IPS-18c (cell line): ENCODE results near the gene NT5M.
"Not testable (repeated sequence)": the region's sequence is repeated elsewhere in the genome, so short reads cannot be mapped to it uniquely, and the experiment has no call there.

ENCODE experiments used
- H3K4me3 ChIP-seq: 2 replicates; pipeline ENCODE4 v1.7.0; 2013; ENCODE audit warnings: low read depth, mild to moderate bottlenecking, low read length, moderate library complexity; ENCODE audit not compliant: insufficient read depth
- H3K9me3 ChIP-seq: one replicate; pipeline ENCODE4 v1.6.1; 2013; ENCODE audit warnings: mild to moderate bottlenecking, low read length, moderate library complexity; ENCODE audit not compliant: control insufficient read depth, insufficient read depth

NT5M gene

GRCh38 chr17:17297217-17297616, 6.0 kb upstream of the NT5M start:
- Histone ChIP-seq H3K9me3 (no peaks in the 10 kb centered on the region), H3K4me3 (no peak overlapping the region)

GRCh38 chr17:17298108-17298507, 5.1 kb upstream of the NT5M start:
- Histone ChIP-seq H3K4me3 (no peak overlapping the region), H3K9me3 (no peaks in the 10 kb centered on the region)

GRCh38 chr17:17300624-17301568, 2.3 kb upstream of the NT5M start:
- H3K9me3 ChIP-seq: no peaks in the 10 kb centered on the region
- peak overlapping the region; percentile 89 for H3K4me3 ChIP-seq

- H3K9me3 ChIP-seq: not testable (repeated sequence)
- H3K4me3 ChIP-seq: peak overlapping the region; percentile 41; the same call in 1 of the 2 replicates
Observed at GRCh38 chr17:17301659-17302058, 1.5 kb upstream of the NT5M start.

GRCh38 chr17:17303847-17304490, 796 bp downstream of the NT5M start:
- Histone ChIP-seq H3K9me3 (peaks cover 2% of the 10 kb centered on the region), H3K4me3 (peak overlapping the region; percentile 65)

GRCh38 chr17:17304521-17304985, 1.4 kb downstream of the NT5M start:
- H3K9me3 ChIP-seq: peaks cover 2% of the 10 kb centered on the region
- no peak overlapping the region for H3K4me3 ChIP-seq

GRCh38 chr17:17305281-17305801, 2.2 kb downstream of the NT5M start:
- Histone ChIP-seq H3K4me3 (no peak overlapping the region), H3K9me3 (peaks cover 2% of the 10 kb centered on the region)

- peaks cover 2% of the 10 kb centered on the region for H3K9me3 ChIP-seq
- H3K4me3 ChIP-seq: no peak overlapping the region
Observed at GRCh38 chr17:17309356-17309755, 6.2 kb downstream of the NT5M start.

GRCh38 chr17:17313350-17313991, 10.3 kb downstream of the NT5M start:
- H3K9me3 ChIP-seq: no peaks in the 10 kb centered on the region
- H3K4me3 ChIP-seq: no peak overlapping the region

- Histone ChIP-seq H3K9me3 (no peaks in the 10 kb centered on the region), H3K4me3 (no peak overlapping the region)
Observed at GRCh38 chr17:17314501-17315071, 11.4 kb downstream of the NT5M start.

- no peaks in the 10 kb centered on the region for H3K9me3 ChIP-seq
- H3K4me3 ChIP-seq: no peak overlapping the region
Observed at GRCh38 chr17:17315142-17315821, 12.1 kb downstream of the NT5M start.

- H3K4me3 ChIP-seq: no peak overlapping the region
- no peaks in the 10 kb centered on the region for H3K9me3 ChIP-seq
Observed at GRCh38 chr17:17320188-17320910, 17.2 kb downstream of the NT5M start.

- Histone ChIP-seq H3K4me3 (no peak overlapping the region), H3K9me3 (no peaks in the 10 kb centered on the region)
Observed at GRCh38 chr17:17320911-17321220, 17.7 kb downstream of the NT5M start.

- H3K9me3 ChIP-seq: no peaks in the 10 kb centered on the region
- H3K4me3 ChIP-seq: no peak overlapping the region
Observed at GRCh38 chr17:17321356-17322025, 18.3 kb downstream of the NT5M start.

GRCh38 chr17:17322516-17323510, 19.6 kb downstream of the NT5M start:
- H3K4me3 ChIP-seq: no peak overlapping the region

More at GRCh38 chr17:17322516-17323510, 19.6 kb downstream of the NT5M start:
- no peaks in the 10 kb centered on the region for H3K9me3 ChIP-seq
